SU-DHL-6 (cell line): ENCODE results near the gene BRD2.

Source experiments
- EZH2phosphoT487 ChIP-seq: fragments of 200-600 bp; sonication (generic), shearing (Covaris generic); conservative IDR thresholded peaks from 2 replicates; pipeline ENCODE4 v1.6.1; 2018; ENCODE audit warnings: mild to moderate bottlenecking, antibody characterized with exemption, low read length, moderate library complexity, mixed read lengths
- TF ChIP-seq, protein P1 (sequence below): fragments of 200-600 bp; sonication (generic); IDR thresholded peaks from one replicate; pipeline ENCODE4 v1.5.1; 2017; ENCODE audit warnings: antibody characterized with exemption, mild to moderate bottlenecking, low read length, moderate library complexity; ENCODE audit not compliant: insufficient read depth, poor library complexity, severe bottlenecking

- TF ChIP-seq, protein P1, sequence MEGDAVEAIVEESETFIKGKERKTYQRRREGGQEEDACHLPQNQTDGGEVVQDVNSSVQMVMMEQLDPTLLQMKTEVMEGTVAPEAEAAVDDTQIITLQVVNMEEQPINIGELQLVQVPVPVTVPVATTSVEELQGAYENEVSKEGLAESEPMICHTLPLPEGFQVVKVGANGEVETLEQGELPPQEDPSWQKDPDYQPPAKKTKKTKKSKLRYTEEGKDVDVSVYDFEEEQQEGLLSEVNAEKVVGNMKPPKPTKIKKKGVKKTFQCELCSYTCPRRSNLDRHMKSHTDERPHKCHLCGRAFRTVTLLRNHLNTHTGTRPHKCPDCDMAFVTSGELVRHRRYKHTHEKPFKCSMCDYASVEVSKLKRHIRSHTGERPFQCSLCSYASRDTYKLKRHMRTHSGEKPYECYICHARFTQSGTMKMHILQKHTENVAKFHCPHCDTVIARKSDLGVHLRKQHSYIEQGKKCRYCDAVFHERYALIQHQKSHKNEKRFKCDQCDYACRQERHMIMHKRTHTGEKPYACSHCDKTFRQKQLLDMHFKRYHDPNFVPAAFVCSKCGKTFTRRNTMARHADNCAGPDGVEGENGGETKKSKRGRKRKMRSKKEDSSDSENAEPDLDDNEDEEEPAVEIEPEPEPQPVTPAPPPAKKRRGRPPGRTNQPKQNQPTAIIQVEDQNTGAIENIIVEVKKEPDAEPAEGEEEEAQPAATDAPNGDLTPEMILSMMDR = no peak
- TF ChIP-seq EZH2phosphoT487 = no peak
These were observed 9.0 kb downstream of the BRD2 start for GRCh38 chr6:32977272-32977952.
